Neural cell (in vitro differentiated cells): ENCODE measurements around the gene SEBOX. TPM values are rescaled to one million over a fixed set of nuclear protein-coding genes. Genes with fewer than 3 reads are reported as not detected.

Source experiments
- H2AFZ ChIP-seq: fragments of 200-600, 300-800 bp; sonication (generic), shearing (Covaris generic); 2 replicates; pipeline ENCODE4 v1.6.0; 2014; ENCODE audit warnings: low read depth, mild to moderate bottlenecking, antibody characterized with exemption, low read length, moderate library complexity
- H3F3A ChIP-seq: fragments of 200-600 bp; shearing (Covaris generic); 2 replicates; pipeline ENCODE4 v1.6.1; 2016; ENCODE audit warnings: mild to moderate bottlenecking, moderate library complexity, mixed read lengths, antibody characterized with exemption, low read length; ENCODE audit not compliant: insufficient read depth, poor library complexity, severe bottlenecking
- H3K27ac ChIP-seq: fragments of 200-600, 300-800 bp; sonication (generic), shearing (Covaris generic); 2 replicates; pipeline ENCODE4 v1.5.1; 2014; ENCODE audit warnings: mild to moderate bottlenecking, low read length, moderate library complexity
- H3K27me3 ChIP-seq: fragments of 300-800, 200-600 bp; sonication (generic), shearing (Covaris generic); 2 replicates; pipeline ENCODE4 v1.6.0; 2014; ENCODE audit warnings: mild to moderate bottlenecking, low read depth, low read length, moderate library complexity; ENCODE audit not compliant: insufficient read depth
- H3K36me3 ChIP-seq: fragments of 300-800, 200-600 bp; sonication (generic), shearing (Covaris generic); 2 replicates; pipeline ENCODE4 v1.5.1; 2014; ENCODE audit warnings: mild to moderate bottlenecking, antibody characterized with exemption, low read length, moderate library complexity; ENCODE audit not compliant: insufficient read depth
- H3K4me2 ChIP-seq: fragments of 300-800, 200-600 bp; sonication (generic), shearing (Covaris generic); 2 replicates; pipeline ENCODE4 v1.6.0; 2014; ENCODE audit warnings: mild to moderate bottlenecking, low read length
- H3K4me3 ChIP-seq: fragments of 300-800, 200-600 bp; sonication (generic), shearing (Covaris generic); 2 replicates; pipeline ENCODE4 v1.5.1; 2014; ENCODE audit warnings: mild to moderate bottlenecking, low read length, moderate library complexity
- H3K79me2 ChIP-seq: fragments of 200-600 bp; shearing (Covaris generic); replicated peaks from 2 replicates; pipeline ENCODE4 v1.6.0; 2014; ENCODE audit warnings: mild to moderate bottlenecking, low read length, moderate library complexity; ENCODE audit not compliant: insufficient read depth
- H3K9ac ChIP-seq: fragments of 300-800, 200-600 bp; sonication (generic), shearing (Covaris generic); 2 replicates; pipeline ENCODE4 v1.6.1; 2016; ENCODE audit warnings: mild to moderate bottlenecking, low read length, mixed read lengths
- H3K9me2 ChIP-seq: fragments of 200-600 bp; shearing (Covaris generic); 2 replicates; pipeline ENCODE4 v1.6.1; 2016; ENCODE audit warnings: mild to moderate bottlenecking, low read length, mixed read lengths; ENCODE audit not compliant: insufficient read depth
- H3K9me3 ChIP-seq: fragments of 200-600, 300-800 bp; sonication (generic), shearing (Covaris generic); 2 replicates; pipeline ENCODE4 v1.6.1; 2016; ENCODE audit warnings: mild to moderate bottlenecking, mixed run types, low read length, moderate library complexity, mixed read lengths
- H4K20me1 ChIP-seq: fragments of 200-600 bp; shearing (Covaris generic); 2 replicates; pipeline ENCODE4 v1.6.1; 2016; ENCODE audit warnings: mild to moderate bottlenecking, mixed run types; ENCODE audit not compliant: insufficient read depth
- EP300 ChIP-seq: fragments of 450-650 bp; conservative IDR thresholded peaks from 2 replicates; pipeline ENCODE4 v1.6.1; 2014; ENCODE audit warnings: antibody characterized with exemption, mild to moderate bottlenecking, moderate library complexity; ENCODE audit not compliant: poor library complexity, severe bottlenecking
- EZH2 ChIP-seq: fragments of 200-600, 300-800 bp; shearing (Covaris generic), sonication (generic); IDR thresholded peaks from 2 replicates; pipeline ENCODE4 v1.6.1; 2014; ENCODE audit warnings: antibody characterized with exemption, low read length, borderline replicate concordance, mild to moderate bottlenecking; ENCODE audit not compliant: insufficient read depth, poor library complexity, severe bottlenecking
- MXI1 ChIP-seq: fragments of 450-650 bp; conservative IDR thresholded peaks from 2 replicates; pipeline ENCODE4 v1.6.1; 2014; ENCODE audit warnings: antibody characterized with exemption, mild to moderate bottlenecking; ENCODE audit not compliant: poor library complexity, severe bottlenecking
- POLR2AphosphoS5 ChIP-seq: IDR thresholded peaks from 2 replicates; pipeline ENCODE4 v1.6.1; 2012
- RAD21 ChIP-seq: fragments of 450-650 bp; conservative IDR thresholded peaks from 2 replicates; pipeline ENCODE4 v1.6.1; 2014; ENCODE audit warnings: antibody characterized with exemption, mild to moderate bottlenecking, moderate library complexity
- SMC3 ChIP-seq: fragments of 450-650 bp; conservative IDR thresholded peaks from 2 replicates; pipeline ENCODE4 v1.6.1; 2014; ENCODE audit warnings: antibody characterized with exemption, mild to moderate bottlenecking, moderate library complexity; ENCODE audit not compliant: poor library complexity
- TAF1 ChIP-seq: IDR thresholded peaks from 2 replicates; pipeline ENCODE4 v1.6.1; 2012; ENCODE audit warnings: low read depth
- polyA plus RNA-seq: library from polyadenylated mRNA; depleted of rRNA; stranded (reverse); fragments of >200 nt; gene quantifications from 2 replicates; pipeline ENCODE4 v1.2.3, GENCODE V29; 2014
- TF ChIP-seq, protein P1 (sequence below): IDR thresholded peaks from 2 replicates; pipeline ENCODE4 v1.6.1; 2012; ENCODE audit warnings: borderline replicate concordance
- TF ChIP-seq, protein P2 (sequence below): fragments of 450-650 bp; IDR thresholded peaks from 2 replicates; pipeline ENCODE4 v1.5.1; 2014; ENCODE audit warnings: antibody characterized with exemption, mild to moderate bottlenecking, moderate library complexity; ENCODE audit not compliant: poor library complexity, severe bottlenecking

The SEBOX gene
- polyA plus RNA-seq, 1 donor from 2014 or later, result not detected

DNA sequence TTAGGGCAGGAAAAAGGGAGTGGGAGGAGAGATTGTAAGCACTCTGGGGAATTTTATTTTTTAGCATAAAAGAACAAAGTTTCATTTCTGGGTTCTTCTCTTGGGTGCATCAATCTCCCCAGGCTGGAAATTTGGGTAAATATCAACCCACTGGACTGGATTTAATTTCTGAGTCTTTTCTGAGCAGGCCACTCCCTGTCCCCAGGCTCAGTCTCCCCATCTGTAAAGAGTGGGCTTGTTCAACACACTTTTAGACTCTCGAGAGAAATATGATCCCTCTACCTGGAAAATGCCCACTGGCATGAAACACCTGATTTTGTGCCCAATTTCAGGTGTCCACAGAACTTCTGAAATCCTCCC, 5.7 kb upstream of the SEBOX start:
- H3K27me3 ChIP-seq, result no peaks in the 10 kb centered on the region
- no peaks in the 10 kb centered on the region for H4K20me1 ChIP-seq
- peak overlapping the region; percentile 96 for H3K27ac ChIP-seq
- peak overlapping the region; percentile 99 for H3K9ac ChIP-seq
- TF ChIP-seq MXI1, result no peak
- TF ChIP-seq POLR2AphosphoS5, result no peak
- no peak for TF ChIP-seq EZH2
- TF ChIP-seq SMC3, result no peak
- TF ChIP-seq TAF1, result no peak
- no peak for TF ChIP-seq EP300
- H2AFZ ChIP-seq, result no peak overlapping the region
- no peaks in the 10 kb centered on the region for H3K9me2 ChIP-seq
- H3K36me3 ChIP-seq, result no peaks in the 10 kb centered on the region
- H3K9me3 ChIP-seq, result no peaks in the 10 kb centered on the region
- peak overlapping the region; percentile 95 for H3K4me3 ChIP-seq
- H3K4me2 ChIP-seq, result no peak overlapping the region
- H3K79me2 ChIP-seq, result peaks cover 17% of the 10 kb centered on the region
- peaks cover 3% of the 10 kb centered on the region for H3F3A ChIP-seq

DNA sequence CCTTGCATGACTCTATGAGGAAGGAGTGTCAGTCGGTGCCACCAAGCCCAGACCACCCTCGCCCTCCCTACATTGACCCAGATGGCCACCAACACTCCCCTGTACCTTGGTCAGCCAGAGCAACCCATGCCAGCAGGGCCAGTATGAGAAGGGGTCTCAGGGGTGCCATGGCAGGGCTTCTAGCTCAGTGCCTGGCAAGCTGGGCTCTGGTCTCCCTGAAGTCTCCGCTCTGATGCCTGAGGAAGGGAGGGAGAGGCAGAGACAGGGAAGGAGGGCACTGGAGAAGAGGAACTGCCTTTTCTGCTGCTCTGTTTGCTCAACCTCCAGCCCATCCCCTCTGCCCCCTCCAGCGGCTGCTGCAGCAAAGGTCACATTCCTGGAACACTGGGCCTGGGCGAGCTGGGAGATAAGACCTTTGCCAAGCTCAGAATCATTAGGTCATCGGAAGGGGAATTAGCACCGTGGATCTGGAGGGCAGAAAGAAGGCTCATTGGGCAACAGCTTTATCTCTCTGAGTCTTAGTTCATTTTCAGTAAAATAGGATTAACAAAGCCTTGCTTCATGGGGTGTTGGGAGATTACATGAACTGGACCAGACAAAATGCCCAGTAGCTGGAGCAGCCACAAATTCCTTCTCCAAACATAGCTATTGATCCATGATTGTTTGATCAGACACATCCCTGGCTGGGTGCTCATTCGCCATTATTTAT, 5.2 kb upstream of the SEBOX start, which contains the start of gene VTN:
TSS of gene VTN (minus strand) at position 273 of the 709 bp plus-strand sequence. CDS start at position 169, 104 bp downstream.
- H3K4me2 ChIP-seq, result no peak within 1 kb of the TSS
- no peaks in the 10 kb centered on the region for H3K9me3 ChIP-seq
- H3K27ac ChIP-seq, result peak within 1 kb of the TSS; percentile 96
- TF ChIP-seq EZH2 (no peak), TAF1 (no peak), RAD21 (no peak), EP300 (no peak), POLR2AphosphoS5 (no peak), MXI1 (no peak)
- TF ChIP-seq, protein P1, sequence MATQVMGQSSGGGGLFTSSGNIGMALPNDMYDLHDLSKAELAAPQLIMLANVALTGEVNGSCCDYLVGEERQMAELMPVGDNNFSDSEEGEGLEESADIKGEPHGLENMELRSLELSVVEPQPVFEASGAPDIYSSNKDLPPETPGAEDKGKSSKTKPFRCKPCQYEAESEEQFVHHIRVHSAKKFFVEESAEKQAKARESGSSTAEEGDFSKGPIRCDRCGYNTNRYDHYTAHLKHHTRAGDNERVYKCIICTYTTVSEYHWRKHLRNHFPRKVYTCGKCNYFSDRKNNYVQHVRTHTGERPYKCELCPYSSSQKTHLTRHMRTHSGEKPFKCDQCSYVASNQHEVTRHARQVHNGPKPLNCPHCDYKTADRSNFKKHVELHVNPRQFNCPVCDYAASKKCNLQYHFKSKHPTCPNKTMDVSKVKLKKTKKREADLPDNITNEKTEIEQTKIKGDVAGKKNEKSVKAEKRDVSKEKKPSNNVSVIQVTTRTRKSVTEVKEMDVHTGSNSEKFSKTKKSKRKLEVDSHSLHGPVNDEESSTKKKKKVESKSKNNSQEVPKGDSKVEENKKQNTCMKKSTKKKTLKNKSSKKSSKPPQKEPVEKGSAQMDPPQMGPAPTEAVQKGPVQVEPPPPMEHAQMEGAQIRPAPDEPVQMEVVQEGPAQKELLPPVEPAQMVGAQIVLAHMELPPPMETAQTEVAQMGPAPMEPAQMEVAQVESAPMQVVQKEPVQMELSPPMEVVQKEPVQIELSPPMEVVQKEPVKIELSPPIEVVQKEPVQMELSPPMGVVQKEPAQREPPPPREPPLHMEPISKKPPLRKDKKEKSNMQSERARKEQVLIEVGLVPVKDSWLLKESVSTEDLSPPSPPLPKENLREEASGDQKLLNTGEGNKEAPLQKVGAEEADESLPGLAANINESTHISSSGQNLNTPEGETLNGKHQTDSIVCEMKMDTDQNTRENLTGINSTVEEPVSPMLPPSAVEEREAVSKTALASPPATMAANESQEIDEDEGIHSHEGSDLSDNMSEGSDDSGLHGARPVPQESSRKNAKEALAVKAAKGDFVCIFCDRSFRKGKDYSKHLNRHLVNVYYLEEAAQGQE, result no peak
- H2AFZ ChIP-seq, result no peak within 1 kb of the TSS
- no peaks in the 10 kb centered on the region for H3K36me3 ChIP-seq
- peak within 1 kb of the TSS; percentile 95 for H3K4me3 ChIP-seq
- H3K9me2 ChIP-seq, result no peaks in the 10 kb centered on the region
- peaks cover 3% of the 10 kb centered on the region for H3F3A ChIP-seq
- peaks cover 13% of the 10 kb centered on the region for H3K79me2 ChIP-seq
- H3K9ac ChIP-seq, result peak within 1 kb of the TSS; percentile 99
- no peaks in the 10 kb centered on the region for H3K27me3 ChIP-seq
- no peaks in the 10 kb centered on the region for H4K20me1 ChIP-seq

DNA sequence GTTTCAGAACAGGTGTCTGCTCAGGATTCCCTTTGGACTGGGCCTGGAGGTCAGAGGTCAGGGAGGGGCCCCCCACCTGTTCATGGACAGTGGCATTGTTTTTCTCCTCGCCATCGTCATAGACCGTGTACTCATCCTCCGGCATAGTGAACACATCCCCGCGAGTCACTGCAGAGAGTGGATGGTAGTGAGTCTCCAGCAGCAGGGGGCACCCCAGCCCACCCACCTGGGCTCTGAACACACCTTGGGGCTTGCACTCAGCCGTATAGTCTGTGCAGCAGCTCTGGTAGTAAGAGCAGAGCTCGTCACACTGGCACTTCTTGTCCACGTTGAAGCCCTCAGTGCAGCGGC, 4.7 kb upstream of the SEBOX start:
- no peaks in the 10 kb centered on the region for H3K9me3 ChIP-seq
- no peak overlapping the region for H3K4me3 ChIP-seq
- peaks cover 8% of the 10 kb centered on the region for H3K79me2 ChIP-seq
- no peak overlapping the region for H3K4me2 ChIP-seq
- no peaks in the 10 kb centered on the region for H3K9me2 ChIP-seq
- no peak overlapping the region for H3K9ac ChIP-seq
- no peaks in the 10 kb centered on the region for H3K36me3 ChIP-seq
- TF ChIP-seq, protein P2, sequence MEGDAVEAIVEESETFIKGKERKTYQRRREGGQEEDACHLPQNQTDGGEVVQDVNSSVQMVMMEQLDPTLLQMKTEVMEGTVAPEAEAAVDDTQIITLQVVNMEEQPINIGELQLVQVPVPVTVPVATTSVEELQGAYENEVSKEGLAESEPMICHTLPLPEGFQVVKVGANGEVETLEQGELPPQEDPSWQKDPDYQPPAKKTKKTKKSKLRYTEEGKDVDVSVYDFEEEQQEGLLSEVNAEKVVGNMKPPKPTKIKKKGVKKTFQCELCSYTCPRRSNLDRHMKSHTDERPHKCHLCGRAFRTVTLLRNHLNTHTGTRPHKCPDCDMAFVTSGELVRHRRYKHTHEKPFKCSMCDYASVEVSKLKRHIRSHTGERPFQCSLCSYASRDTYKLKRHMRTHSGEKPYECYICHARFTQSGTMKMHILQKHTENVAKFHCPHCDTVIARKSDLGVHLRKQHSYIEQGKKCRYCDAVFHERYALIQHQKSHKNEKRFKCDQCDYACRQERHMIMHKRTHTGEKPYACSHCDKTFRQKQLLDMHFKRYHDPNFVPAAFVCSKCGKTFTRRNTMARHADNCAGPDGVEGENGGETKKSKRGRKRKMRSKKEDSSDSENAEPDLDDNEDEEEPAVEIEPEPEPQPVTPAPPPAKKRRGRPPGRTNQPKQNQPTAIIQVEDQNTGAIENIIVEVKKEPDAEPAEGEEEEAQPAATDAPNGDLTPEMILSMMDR, result peak; percentile 13
- TF ChIP-seq EZH2, result no peak
- peak overlapping the region; percentile 96 for H3K27ac ChIP-seq
- H3F3A ChIP-seq, result peaks cover 3% of the 10 kb centered on the region
- H4K20me1 ChIP-seq, result no peaks in the 10 kb centered on the region
- no peak overlapping the region for H2AFZ ChIP-seq
- H3K27me3 ChIP-seq, result no peaks in the 10 kb centered on the region
